Measurements from ENCODE around the gene SCYL1. TPM values are rescaled to one million over a fixed set of nuclear protein-coding genes. Genes with fewer than 3 reads are reported as not detected.

The SCYL1 gene
- total and polyA plus RNA-seq, 4 donors = 33.7 to 62.0 (median 52.6) TPM

DNA sequence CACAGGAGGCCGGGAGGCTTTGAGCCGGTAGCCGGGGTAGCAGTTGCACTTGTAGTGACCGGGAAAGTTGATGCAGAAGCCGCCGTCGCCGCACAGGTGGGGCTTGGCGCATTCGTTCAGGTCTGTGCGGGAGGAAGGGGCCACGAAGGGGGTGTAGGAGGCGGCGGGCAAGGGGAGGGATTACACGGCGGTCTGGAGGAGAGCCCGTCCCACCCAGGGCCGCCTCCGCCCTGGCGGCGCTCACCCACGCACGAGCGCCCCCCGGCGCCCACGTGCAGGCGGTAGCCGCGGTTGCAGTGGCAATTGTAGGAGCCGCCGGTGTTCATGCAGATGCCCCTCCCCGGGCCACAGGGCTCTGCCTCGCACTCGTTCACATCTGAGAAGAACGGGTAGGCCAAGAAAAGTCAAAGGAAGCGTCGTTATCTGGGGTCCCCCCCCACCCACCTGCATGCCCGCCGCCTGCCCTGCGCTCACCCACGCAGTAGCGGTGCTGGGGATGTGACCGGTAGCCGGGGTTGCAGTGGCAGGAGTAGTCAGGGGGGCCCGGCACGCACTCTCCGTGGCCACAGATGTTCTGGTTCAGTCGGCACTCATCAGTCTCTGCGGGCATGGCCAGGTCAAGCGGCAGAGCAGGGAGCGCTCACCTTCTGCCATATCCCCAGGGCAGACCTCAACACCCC, 22.7 kb downstream of the SCYL1 start:
- Histone ChIP-seq H3K36me3 (ENCODE audit: control insufficient read depth in 4 of 4, insufficient read depth in 3 of 4, low read depth in 1 of 4, low read length in 3 of 4) (peaks cover 0 to 5% (median under 1%) of the 10 kb centered on the region in 4 donors), H3K9ac (ENCODE audit: low read depth in 1 of 2, low read length in 2 of 2) (no peak overlapping the region), H3K27ac (ENCODE audit: low read depth in 1 of 2, low read length in 2 of 2) (no peak overlapping the region), H3K4me3 (ENCODE audit: low read depth in 1 of 3, low read length in 3 of 3) (no peak overlapping the region), H3K27me3 (ENCODE audit: control insufficient read depth in 4 of 4, insufficient read depth in 4 of 4, low read length in 3 of 4) (no peaks in the 10 kb centered on the region), H3K9me3 (ENCODE audit: control insufficient read depth in 4 of 4, low read length in 3 of 4) (no peaks in the 10 kb centered on the region), H3K4me1 (ENCODE audit: control insufficient read depth in 4 of 4, insufficient read depth in 4 of 4, low read length in 3 of 4) (peaks cover 4 to 45% (median 24%) of the 10 kb centered on the region in 4 donors)
- 86% methylated on average over 52 of the region's 52 CpGs for WGBS
- no peak for DNase-seq (ENCODE audit: low spot score)
- TF ChIP-seq JUND (IDR thresholded peaks at IDR 0.05) (no peak), RAD21 (IDR thresholded peaks at IDR 0.05) (no peak), HNF4G (IDR thresholded peaks at IDR 0.05) (no peak), NR2F2 (IDR thresholded peaks at IDR 0.05) (no peak), FOXA2 (IDR thresholded peaks at IDR 0.05) (no peak), FOXA1 (IDR thresholded peaks at IDR 0.05) (no peak), TAF1 (conservative IDR thresholded peaks at IDR 0.05) (no peak), HNF4A (conservative IDR thresholded peaks at IDR 0.05) (no peak), SP1 (IDR thresholded peaks at IDR 0.05) (no peak)
- TF ChIP-seq, protein P1, sequence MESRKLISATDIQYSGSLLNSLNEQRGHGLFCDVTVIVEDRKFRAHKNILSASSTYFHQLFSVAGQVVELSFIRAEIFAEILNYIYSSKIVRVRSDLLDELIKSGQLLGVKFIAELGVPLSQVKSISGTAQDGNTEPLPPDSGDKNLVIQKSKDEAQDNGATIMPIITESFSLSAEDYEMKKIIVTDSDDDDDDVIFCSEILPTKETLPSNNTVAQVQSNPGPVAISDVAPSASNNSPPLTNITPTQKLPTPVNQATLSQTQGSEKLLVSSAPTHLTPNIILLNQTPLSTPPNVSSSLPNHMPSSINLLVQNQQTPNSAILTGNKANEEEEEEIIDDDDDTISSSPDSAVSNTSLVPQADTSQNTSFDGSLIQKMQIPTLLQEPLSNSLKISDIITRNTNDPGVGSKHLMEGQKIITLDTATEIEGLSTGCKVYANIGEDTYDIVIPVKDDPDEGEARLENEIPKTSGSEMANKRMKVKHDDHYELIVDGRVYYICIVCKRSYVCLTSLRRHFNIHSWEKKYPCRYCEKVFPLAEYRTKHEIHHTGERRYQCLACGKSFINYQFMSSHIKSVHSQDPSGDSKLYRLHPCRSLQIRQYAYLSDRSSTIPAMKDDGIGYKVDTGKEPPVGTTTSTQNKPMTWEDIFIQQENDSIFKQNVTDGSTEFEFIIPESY (IDR thresholded peaks at IDR 0.05) = no peak

DNA sequence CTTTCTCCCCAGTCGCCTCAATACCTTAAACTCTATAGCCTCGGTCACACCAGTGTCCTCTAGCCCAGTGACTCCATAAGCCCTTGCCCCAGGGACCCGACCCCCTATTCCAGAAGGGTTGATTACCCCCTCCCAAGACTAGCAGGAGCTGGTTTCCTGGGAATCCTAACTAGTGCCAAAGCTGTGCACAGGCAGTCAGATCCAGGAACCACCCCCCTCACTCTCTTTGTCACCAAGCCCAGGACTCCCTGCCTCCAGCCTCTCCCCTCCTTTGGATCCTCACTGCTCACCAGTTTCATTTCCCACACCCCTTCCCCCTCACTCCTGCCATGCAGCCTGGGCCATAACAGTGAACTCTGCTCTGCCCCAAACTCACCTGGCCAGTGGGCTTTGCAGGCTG, 23.5 kb downstream of the SCYL1 start:
- no peaks in the 10 kb centered on the region for H3K9me3 ChIP-seq (ENCODE audit: control insufficient read depth in 4 of 4, low read length in 3 of 4)
- H3K4me1 ChIP-seq (ENCODE audit: control insufficient read depth in 4 of 4, insufficient read depth in 4 of 4, low read length in 3 of 4) = peaks cover 4 to 50% (median 25%) of the 10 kb centered on the region in 4 donors
- DNase-seq (ENCODE audit: low spot score) = no peak
- H3K36me3 ChIP-seq (ENCODE audit: control insufficient read depth in 4 of 4, insufficient read depth in 3 of 4, low read depth in 1 of 4, low read length in 3 of 4) = peaks cover 0 to 5% (median 0%) of the 10 kb centered on the region in 4 donors
- TF ChIP-seq CTCF (IDR thresholded peaks at IDR 0.05; ENCODE audit: low read depth, low read length, missing input control) = no peak
- TF ChIP-seq, protein P1 (IDR thresholded peaks at IDR 0.05) = no peak
- no peak for TF ChIP-seq TAF1 (conservative IDR thresholded peaks at IDR 0.05)
- TF ChIP-seq MAX (IDR thresholded peaks at IDR 0.05) = no peak
- no peak for TF ChIP-seq RXRA (IDR thresholded peaks at IDR 0.05)
- no peak for TF ChIP-seq FOXA2 (IDR thresholded peaks at IDR 0.05)
- TF ChIP-seq YY1 (IDR thresholded peaks at IDR 0.05) = no peak
- TF ChIP-seq GABPA (IDR thresholded peaks at IDR 0.05 in 1 of 2, conservative IDR thresholded peaks at IDR 0.05 in 1 of 2) = no peak
- no peak for TF ChIP-seq HNF4G (IDR thresholded peaks at IDR 0.05)
- TF ChIP-seq HNF4A (conservative IDR thresholded peaks at IDR 0.05) = no peak
- no peak for TF ChIP-seq FOXA1 (IDR thresholded peaks at IDR 0.05)
- no peak for TF ChIP-seq RAD21 (IDR thresholded peaks at IDR 0.05)
- no peak for TF ChIP-seq EGR1 (IDR thresholded peaks at IDR 0.05; ENCODE audit: low read depth in 2 of 2)
- TF ChIP-seq, protein P2, sequence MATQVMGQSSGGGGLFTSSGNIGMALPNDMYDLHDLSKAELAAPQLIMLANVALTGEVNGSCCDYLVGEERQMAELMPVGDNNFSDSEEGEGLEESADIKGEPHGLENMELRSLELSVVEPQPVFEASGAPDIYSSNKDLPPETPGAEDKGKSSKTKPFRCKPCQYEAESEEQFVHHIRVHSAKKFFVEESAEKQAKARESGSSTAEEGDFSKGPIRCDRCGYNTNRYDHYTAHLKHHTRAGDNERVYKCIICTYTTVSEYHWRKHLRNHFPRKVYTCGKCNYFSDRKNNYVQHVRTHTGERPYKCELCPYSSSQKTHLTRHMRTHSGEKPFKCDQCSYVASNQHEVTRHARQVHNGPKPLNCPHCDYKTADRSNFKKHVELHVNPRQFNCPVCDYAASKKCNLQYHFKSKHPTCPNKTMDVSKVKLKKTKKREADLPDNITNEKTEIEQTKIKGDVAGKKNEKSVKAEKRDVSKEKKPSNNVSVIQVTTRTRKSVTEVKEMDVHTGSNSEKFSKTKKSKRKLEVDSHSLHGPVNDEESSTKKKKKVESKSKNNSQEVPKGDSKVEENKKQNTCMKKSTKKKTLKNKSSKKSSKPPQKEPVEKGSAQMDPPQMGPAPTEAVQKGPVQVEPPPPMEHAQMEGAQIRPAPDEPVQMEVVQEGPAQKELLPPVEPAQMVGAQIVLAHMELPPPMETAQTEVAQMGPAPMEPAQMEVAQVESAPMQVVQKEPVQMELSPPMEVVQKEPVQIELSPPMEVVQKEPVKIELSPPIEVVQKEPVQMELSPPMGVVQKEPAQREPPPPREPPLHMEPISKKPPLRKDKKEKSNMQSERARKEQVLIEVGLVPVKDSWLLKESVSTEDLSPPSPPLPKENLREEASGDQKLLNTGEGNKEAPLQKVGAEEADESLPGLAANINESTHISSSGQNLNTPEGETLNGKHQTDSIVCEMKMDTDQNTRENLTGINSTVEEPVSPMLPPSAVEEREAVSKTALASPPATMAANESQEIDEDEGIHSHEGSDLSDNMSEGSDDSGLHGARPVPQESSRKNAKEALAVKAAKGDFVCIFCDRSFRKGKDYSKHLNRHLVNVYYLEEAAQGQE (IDR thresholded peaks at IDR 0.05) = no peak
- no peak for TF ChIP-seq NR2F2 (IDR thresholded peaks at IDR 0.05)
- no peaks in the 10 kb centered on the region for H3K27me3 ChIP-seq (ENCODE audit: control insufficient read depth in 4 of 4, insufficient read depth in 4 of 4, low read length in 3 of 4)
- no peak overlapping the region for H3K27ac ChIP-seq (ENCODE audit: low read depth in 1 of 2, low read length in 2 of 2)
- WGBS = 94% methylated on average over 3 of the region's 3 CpGs
- H3K9ac ChIP-seq (ENCODE audit: low read depth in 1 of 2, low read length in 2 of 2) = no peak overlapping the region
- no peak overlapping the region for H3K4me3 ChIP-seq (ENCODE audit: low read depth in 1 of 3, low read length in 3 of 3)
